ENCODE data around the gene TFAP2A.

Gene TFAP2A

DNA sequence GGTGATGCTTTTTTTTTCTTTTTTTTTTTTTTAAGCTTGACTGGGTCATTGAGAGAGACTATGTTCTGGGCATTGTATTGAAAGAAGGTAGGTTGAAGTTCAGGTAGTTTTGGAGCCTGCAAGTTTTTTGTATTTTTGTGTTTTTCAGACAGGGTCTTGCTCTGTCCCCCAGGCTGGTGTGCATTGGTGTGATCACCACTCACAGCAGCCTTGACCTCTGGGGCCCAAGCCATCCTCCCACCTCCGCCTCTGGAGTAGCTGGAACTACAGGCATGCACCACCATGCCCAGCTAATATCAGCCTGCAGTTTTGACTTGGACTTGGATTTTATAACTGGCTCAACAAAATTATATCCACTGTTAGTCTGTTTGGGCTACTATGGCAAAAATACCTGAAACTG, 31.7 kb upstream of the TFAP2A start:
- no peak overlapping the region for H2BK5ac ChIP-seq (ENCODE audit: low read depth, low read length, poor library complexity, severe bottlenecking)
- DNase-seq: no peak
- H3K9me3 ChIP-seq (ENCODE audit: control insufficient read depth, low read length): no peaks in the 10 kb centered on the region
- H2BK120ac ChIP-seq (ENCODE audit: low read depth, low read length): no peak overlapping the region
- no peak overlapping the region for H2BK15ac ChIP-seq (ENCODE audit: low read depth, poor library complexity, severe bottlenecking)
- no peak overlapping the region for H3K4me3 ChIP-seq (ENCODE audit: insufficient read depth in 1 of 2, low read depth in 1 of 2, low read length in 2 of 2)
- no peaks in the 10 kb centered on the region for H3K27me3 ChIP-seq (ENCODE audit: control insufficient read depth in 1 of 2, insufficient read depth in 1 of 2, low read length in 2 of 2)
- H3K23ac ChIP-seq (ENCODE audit: low read length in 2 of 2): no peak overlapping the region
- H2BK12ac ChIP-seq (ENCODE audit: low read length in 2 of 2): no peak overlapping the region
- H3K4me1 ChIP-seq (ENCODE audit: control insufficient read depth, insufficient read depth, low read depth, low read length): peaks cover 3% of the 10 kb centered on the region
- H2AFZ ChIP-seq (ENCODE audit: low read depth, low read length): no peak overlapping the region
- no peak overlapping the region for H3K14ac ChIP-seq (ENCODE audit: low read length in 2 of 2)
- H3K4me2 ChIP-seq (ENCODE audit: low read length, poor library complexity, severe bottlenecking): no peak overlapping the region
- no peak overlapping the region for H3K18ac ChIP-seq (ENCODE audit: low read depth in 1 of 2, low read length in 2 of 2)
- 100% methylated on average over 1 of the region's 1 CpG for WGBS
- no peak overlapping the region for H2AK5ac ChIP-seq (ENCODE audit: low read length, severe bottlenecking)
- no peaks in the 10 kb centered on the region for H3K79me1 ChIP-seq (replicated peaks; ENCODE audit: low read length, poor library complexity, severe bottlenecking)
- H3K36me3 ChIP-seq (ENCODE audit: control insufficient read depth in 1 of 2, insufficient read depth in 2 of 2, low read depth in 1 of 2, low read length in 2 of 2): no peaks in the 10 kb centered on the region
- no peak overlapping the region for H3K9ac ChIP-seq (ENCODE audit: low read length)
- no peak overlapping the region for H4K8ac ChIP-seq (ENCODE audit: low read length)
- H4K91ac ChIP-seq (ENCODE audit: low read length): no peak overlapping the region
- H3K27ac ChIP-seq (ENCODE audit: low read length, poor library complexity, severe bottlenecking): no peak overlapping the region
- H3K4ac ChIP-seq (ENCODE audit: low read depth in 1 of 2, low read length in 2 of 2): no peak overlapping the region

DNA sequence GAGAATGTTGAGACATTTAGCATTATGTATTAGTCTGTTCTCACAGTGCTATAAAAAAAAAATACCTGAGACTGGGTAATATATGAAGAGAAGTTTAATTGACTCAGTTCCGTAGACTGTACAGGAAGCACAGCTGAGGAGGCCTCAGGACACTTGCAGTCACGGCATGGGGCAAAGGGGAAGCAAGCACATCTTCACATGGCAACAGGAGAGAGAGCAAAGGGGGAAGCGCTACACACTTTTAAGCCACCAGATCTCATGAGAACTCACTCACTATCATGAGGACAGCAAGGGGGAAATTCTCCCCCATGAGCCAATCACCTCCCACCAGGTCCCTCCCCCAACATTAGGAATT, 26.8 kb upstream of the TFAP2A start:
- 81% methylated on average over 3 of the region's 3 CpGs for WGBS
- peak overlapping the region in 1 of 2 experiments; percentile 84 for H3K18ac ChIP-seq (ENCODE audit: low read depth in 1 of 2, low read length in 2 of 2)

DNA sequence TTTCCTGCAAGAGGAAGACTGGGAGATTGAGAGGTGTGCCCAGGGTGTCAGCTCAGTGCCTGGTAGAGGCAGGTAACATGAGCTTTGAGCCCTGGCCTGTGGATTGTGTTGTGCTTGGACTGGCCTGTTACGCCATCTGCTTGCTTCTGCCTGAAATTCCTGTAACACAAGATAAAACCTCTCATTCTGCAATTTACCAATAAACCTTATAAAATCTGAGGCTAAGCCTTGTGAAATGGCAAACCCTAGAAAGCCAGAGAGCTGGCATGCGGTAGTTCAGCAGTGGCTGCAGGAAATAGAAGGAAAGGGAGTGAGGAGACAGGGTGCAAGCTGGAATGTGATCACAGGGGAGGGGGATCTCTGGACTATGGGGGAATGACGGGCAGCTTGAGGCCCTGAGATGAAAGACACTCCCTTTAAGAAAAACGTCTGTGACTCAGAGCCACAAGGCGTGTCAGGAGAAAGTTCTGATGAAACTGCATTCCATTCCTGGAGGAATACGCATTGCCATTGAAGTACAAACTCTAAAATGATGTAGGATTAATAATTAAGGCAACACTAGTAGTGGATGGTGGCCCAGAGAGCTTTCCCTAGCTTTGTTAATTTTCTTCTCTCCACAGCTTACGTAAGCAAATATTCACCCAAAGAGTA, 26.3 kb upstream of the TFAP2A start:
- Histone ChIP-seq H2BK120ac (ENCODE audit: low read depth, low read length) (no peak overlapping the region), H3K79me1 (replicated peaks; ENCODE audit: low read length, poor library complexity, severe bottlenecking) (no peaks in the 10 kb centered on the region), H3K27ac (ENCODE audit: low read length, poor library complexity, severe bottlenecking) (peak overlapping the region; percentile 93), H3K4me3 (ENCODE audit: insufficient read depth in 1 of 2, low read depth in 1 of 2, low read length in 2 of 2) (no peak overlapping the region), H4K8ac (ENCODE audit: low read length) (no peak overlapping the region), H3K4ac (ENCODE audit: low read depth in 1 of 2, low read length in 2 of 2) (no peak overlapping the region), H3K23ac (ENCODE audit: low read length in 2 of 2) (no peak overlapping the region), H3K27me3 (ENCODE audit: control insufficient read depth in 1 of 2, insufficient read depth in 1 of 2, low read length in 2 of 2) (no peaks in the 10 kb centered on the region), H3K9me3 (ENCODE audit: control insufficient read depth, low read length) (no peaks in the 10 kb centered on the region), H3K4me2 (ENCODE audit: low read length, poor library complexity, severe bottlenecking) (peak overlapping the region; percentile 1), H3K18ac (ENCODE audit: low read depth in 1 of 2, low read length in 2 of 2) (peak overlapping the region; percentile 57 to 59), H2AK5ac (ENCODE audit: low read length, severe bottlenecking) (no peak overlapping the region), H3K14ac (ENCODE audit: low read length in 2 of 2) (no peak overlapping the region), H3K4me1 (ENCODE audit: control insufficient read depth, insufficient read depth, low read depth, low read length) (peaks cover 5% of the 10 kb centered on the region), H3K36me3 (ENCODE audit: control insufficient read depth in 1 of 2, insufficient read depth in 2 of 2, low read depth in 1 of 2, low read length in 2 of 2) (no peaks in the 10 kb centered on the region), H3K9ac (ENCODE audit: low read length) (peak overlapping the region; percentile 65), H2AFZ (ENCODE audit: low read depth, low read length) (peak overlapping the region; percentile 15), H2BK5ac (ENCODE audit: low read depth, low read length, poor library complexity, severe bottlenecking) (no peak overlapping the region), H2BK15ac (ENCODE audit: low read depth, poor library complexity, severe bottlenecking) (no peak overlapping the region), H4K91ac (ENCODE audit: low read length) (no peak overlapping the region), H2BK12ac (ENCODE audit: low read length in 2 of 2) (no peak overlapping the region)
- WGBS: 8% methylated on average over 5 of the region's 7 CpGs
- DNase-seq: peak; percentile 88

More for the DNA sequence above, 26.8 kb upstream of the TFAP2A start:
- Histone ChIP-seq H2BK12ac (ENCODE audit: low read length in 2 of 2) (peak overlapping the region in 1 of 2 experiments; percentile 76), H3K27ac (ENCODE audit: low read length, poor library complexity, severe bottlenecking) (peak overlapping the region; percentile 93), H3K4me2 (ENCODE audit: low read length, poor library complexity, severe bottlenecking) (no peak overlapping the region), H2BK15ac (ENCODE audit: low read depth, poor library complexity, severe bottlenecking) (no peak overlapping the region), H3K9ac (ENCODE audit: low read length) (no peak overlapping the region), H4K8ac (ENCODE audit: low read length) (no peak overlapping the region), H3K9me3 (ENCODE audit: control insufficient read depth, low read length) (no peaks in the 10 kb centered on the region), H3K27me3 (ENCODE audit: control insufficient read depth in 1 of 2, insufficient read depth in 1 of 2, low read length in 2 of 2) (no peaks in the 10 kb centered on the region), H3K23ac (ENCODE audit: low read length in 2 of 2) (no peak overlapping the region), H4K91ac (ENCODE audit: low read length) (peak overlapping the region; percentile 77), H3K79me1 (replicated peaks; ENCODE audit: low read length, poor library complexity, severe bottlenecking) (no peaks in the 10 kb centered on the region), H2BK120ac (ENCODE audit: low read depth, low read length) (no peak overlapping the region), H3K4ac (ENCODE audit: low read depth in 1 of 2, low read length in 2 of 2) (no peak overlapping the region), H3K14ac (ENCODE audit: low read length in 2 of 2) (no peak overlapping the region), H2AK5ac (ENCODE audit: low read length, severe bottlenecking) (no peak overlapping the region), H3K4me1 (ENCODE audit: control insufficient read depth, insufficient read depth, low read depth, low read length) (peaks cover 5% of the 10 kb centered on the region), H3K36me3 (ENCODE audit: control insufficient read depth in 1 of 2, insufficient read depth in 2 of 2, low read depth in 1 of 2, low read length in 2 of 2) (no peaks in the 10 kb centered on the region), H2AFZ (ENCODE audit: low read depth, low read length) (no peak overlapping the region), H3K4me3 (ENCODE audit: insufficient read depth in 1 of 2, low read depth in 1 of 2, low read length in 2 of 2) (no peak overlapping the region), H2BK5ac (ENCODE audit: low read depth, low read length, poor library complexity, severe bottlenecking) (peak overlapping the region; percentile 11)
- no peak for DNase-seq

GRCh38 chr6:10437891-10438290, 23.0 kb upstream of the TFAP2A start:
- no peak overlapping the region for H2BK15ac ChIP-seq (ENCODE audit: low read depth, poor library complexity, severe bottlenecking)
- no peak overlapping the region for H2BK120ac ChIP-seq (ENCODE audit: low read depth, low read length)
- 80% methylated on average over 3 of the region's 3 CpGs for WGBS
- no peak overlapping the region for H3K4ac ChIP-seq (ENCODE audit: low read depth in 1 of 2, low read length in 2 of 2)
- H2AK5ac ChIP-seq (ENCODE audit: low read length, severe bottlenecking): no peak overlapping the region
- no peak overlapping the region for H3K9ac ChIP-seq (ENCODE audit: low read length)
- H3K27me3 ChIP-seq (ENCODE audit: control insufficient read depth in 1 of 2, insufficient read depth in 1 of 2, low read length in 2 of 2): no peaks in the 10 kb centered on the region
- no peak overlapping the region for H4K8ac ChIP-seq (ENCODE audit: low read length)
- H3K9me3 ChIP-seq (ENCODE audit: control insufficient read depth, low read length): no peaks in the 10 kb centered on the region
- no peak overlapping the region for H2AFZ ChIP-seq (ENCODE audit: low read depth, low read length)
- no peak overlapping the region for H3K23ac ChIP-seq (ENCODE audit: low read length in 2 of 2)
- H3K79me1 ChIP-seq (replicated peaks; ENCODE audit: low read length, poor library complexity, severe bottlenecking): no peaks in the 10 kb centered on the region
- H2BK5ac ChIP-seq (ENCODE audit: low read depth, low read length, poor library complexity, severe bottlenecking): no peak overlapping the region
- no peak overlapping the region for H4K91ac ChIP-seq (ENCODE audit: low read length)
- H3K27ac ChIP-seq (ENCODE audit: low read length, poor library complexity, severe bottlenecking): no peak overlapping the region
- no peak overlapping the region for H2BK12ac ChIP-seq (ENCODE audit: low read length in 2 of 2)
- H3K36me3 ChIP-seq (ENCODE audit: control insufficient read depth in 1 of 2, insufficient read depth in 2 of 2, low read depth in 1 of 2, low read length in 2 of 2): no peaks in the 10 kb centered on the region
- H3K4me1 ChIP-seq (ENCODE audit: control insufficient read depth, insufficient read depth, low read depth, low read length): peaks cover 5% of the 10 kb centered on the region
- H3K18ac ChIP-seq (ENCODE audit: low read depth in 1 of 2, low read length in 2 of 2): no peak overlapping the region
- H3K14ac ChIP-seq (ENCODE audit: low read length in 2 of 2): no peak overlapping the region
- H3K4me2 ChIP-seq (ENCODE audit: low read length, poor library complexity, severe bottlenecking): no peak overlapping the region
- no peak for DNase-seq
- H3K4me3 ChIP-seq (ENCODE audit: insufficient read depth in 1 of 2, low read depth in 1 of 2, low read length in 2 of 2): no peak overlapping the region

All from mesenchymal stem cell (in vitro differentiated cells and primary cell).